WI38 (cell line): ENCODE results near the gene SECISBP2.
A peak's percentile ranks its signal among the peaks of the same experiment; 100 is the strongest.
"Not testable (repeated sequence)": the region's sequence is repeated elsewhere in the genome, so short reads cannot be mapped to it uniquely, and the experiment has no call there.

Experiments used
- H3K4me3 ChIP-seq: 2 replicates; pipeline ENCODE4 v1.5.1; 2011; ENCODE audit warnings: low read depth, mild to moderate bottlenecking, control low read depth, low read length
- CTCF ChIP-seq: IDR thresholded peaks from 2 replicates; pipeline ENCODE4 v1.5.1; 2012; ENCODE audit warnings: low read depth, mild to moderate bottlenecking, control low read depth, low read length

The SECISBP2 gene

DNA sequence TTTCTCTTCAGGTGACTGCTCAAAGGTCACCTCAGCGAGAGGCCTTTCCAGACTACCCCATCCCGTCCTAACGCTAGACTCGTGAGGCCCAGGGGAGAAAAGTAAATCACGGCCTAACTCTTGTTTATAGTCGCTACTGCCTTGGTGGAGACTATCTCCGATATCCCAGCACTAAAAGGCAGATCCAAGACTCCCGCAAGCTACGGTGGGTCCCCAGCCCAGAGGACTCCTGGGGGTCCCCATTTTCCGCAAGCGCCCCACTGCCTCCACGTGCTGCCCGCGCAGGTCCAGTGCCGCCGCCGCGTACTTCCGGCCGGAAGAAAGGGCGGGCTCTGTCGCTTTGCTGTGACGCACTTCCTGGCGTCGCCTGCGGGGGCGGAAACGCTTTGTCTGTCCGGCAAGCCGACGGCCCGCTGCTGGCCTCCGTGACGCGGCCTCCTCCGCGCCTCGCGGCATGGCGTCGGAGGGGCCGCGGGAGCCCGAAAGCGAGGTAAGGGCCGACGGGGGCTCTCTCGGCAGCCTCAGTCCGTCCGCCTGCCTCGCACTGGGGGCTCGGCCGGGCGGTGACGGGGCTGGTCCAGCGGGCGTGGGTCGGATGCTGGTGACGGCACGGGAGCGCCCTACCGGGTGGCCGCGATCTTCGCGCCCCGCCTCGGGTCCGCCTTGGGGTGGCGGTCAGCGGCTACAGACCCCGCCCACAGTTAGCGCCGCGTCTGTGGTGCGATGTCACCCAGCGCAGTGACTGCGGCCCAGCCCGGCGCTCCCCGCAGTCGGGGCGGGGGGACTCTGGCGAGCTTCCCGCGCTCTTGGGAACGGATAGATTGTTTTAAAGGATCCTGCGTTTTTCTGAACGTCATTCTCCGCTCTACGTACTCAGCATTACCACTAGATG is at the start of gene SECISBP2:
Gene SECISBP2 (plus strand): TSS at position 378 of the 892 bp plus-strand sequence. CDS start 77 bp downstream, at position 455.
- peak within 1 kb of the TSS; percentile 76 for H3K4me3 ChIP-seq
- TF ChIP-seq CTCF, result peak; percentile 59

DNA sequence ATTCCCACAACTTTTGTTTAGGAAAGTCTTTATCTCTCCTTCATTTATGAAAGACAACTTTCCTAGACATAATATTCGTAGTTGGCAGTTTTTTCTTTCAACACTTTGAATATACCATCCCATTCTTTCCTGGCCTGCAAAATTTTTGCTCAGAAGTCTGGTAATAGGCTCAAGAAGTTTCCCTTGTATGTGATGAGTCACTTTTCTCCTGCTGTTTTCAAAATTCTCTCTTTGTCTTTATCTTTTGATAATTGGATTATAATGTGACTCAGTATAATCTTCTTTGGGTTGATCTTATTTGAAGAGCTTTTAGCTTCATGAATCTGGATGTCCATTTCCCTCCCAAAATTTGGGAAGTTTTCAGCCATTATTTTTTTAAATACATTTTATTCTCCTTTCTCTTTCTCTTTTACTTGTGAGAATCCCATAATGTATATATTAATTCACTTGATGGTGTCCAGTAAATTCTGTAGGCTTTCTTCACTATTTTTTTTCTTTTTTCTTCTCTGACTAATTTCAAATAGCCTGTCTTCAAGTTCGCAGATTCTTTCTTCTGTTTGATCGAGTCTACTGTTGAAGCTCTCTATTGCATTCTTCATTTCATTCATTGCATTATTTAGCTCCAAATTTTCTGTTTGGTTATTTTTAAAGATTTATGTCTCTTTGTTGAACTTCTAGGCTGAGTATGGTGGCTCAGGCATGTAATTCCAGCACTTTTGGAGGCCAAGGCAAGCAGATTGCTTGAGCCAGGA is 44.6 kb upstream of the SECISBP2 start:
- TF ChIP-seq CTCF, result no peak

DNA sequence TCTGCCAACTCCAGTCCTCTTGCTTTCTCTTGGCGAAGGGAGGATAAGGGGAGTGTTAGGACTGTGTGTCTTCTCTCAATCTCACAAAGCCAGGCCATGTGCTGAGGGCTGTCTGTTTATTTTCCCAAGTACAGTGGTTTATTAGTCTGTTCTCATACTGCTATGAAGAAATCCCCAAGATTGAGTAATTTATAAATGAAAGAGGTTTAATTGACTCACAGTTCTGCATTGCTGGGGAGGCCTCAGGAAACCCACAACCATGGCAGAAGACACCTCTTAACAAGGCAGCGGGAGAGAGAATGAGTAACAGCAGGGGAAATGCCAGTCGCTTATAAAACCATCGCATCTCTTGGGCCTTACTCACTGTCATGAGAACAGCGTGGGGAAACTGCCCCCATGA is 43.5 kb upstream of the SECISBP2 start:
- TF ChIP-seq CTCF, result no peak
- H3K4me3 ChIP-seq, result no peak overlapping the region

More for the DNA sequence above, 44.6 kb upstream of the SECISBP2 start:
- no peak overlapping the region for H3K4me3 ChIP-seq

GRCh38 chr9:89276040-89276439 is 42.3 kb upstream of the SECISBP2 start:
- H3K4me3 ChIP-seq, result not testable (repeated sequence)

DNA sequence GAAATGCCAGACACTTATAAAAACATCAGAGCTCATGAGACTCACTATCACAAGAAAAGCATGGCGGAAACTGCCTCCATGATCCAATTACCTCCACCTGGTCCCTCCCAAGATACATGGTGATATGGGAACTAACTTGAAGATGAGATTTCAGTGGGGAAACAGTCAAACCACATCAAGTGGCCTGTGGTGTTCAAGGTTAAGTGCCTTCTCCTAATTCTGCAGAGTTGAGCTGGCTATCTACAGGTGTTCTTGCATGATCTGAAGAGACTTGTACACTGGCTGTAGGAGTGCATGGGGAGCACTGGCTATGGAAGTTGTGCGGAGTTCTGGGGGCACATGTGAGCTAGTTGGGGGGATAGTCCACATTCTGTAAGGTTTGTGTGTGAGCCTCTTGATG is 41.3 kb upstream of the SECISBP2 start:
- no peak for TF ChIP-seq CTCF

DNA sequence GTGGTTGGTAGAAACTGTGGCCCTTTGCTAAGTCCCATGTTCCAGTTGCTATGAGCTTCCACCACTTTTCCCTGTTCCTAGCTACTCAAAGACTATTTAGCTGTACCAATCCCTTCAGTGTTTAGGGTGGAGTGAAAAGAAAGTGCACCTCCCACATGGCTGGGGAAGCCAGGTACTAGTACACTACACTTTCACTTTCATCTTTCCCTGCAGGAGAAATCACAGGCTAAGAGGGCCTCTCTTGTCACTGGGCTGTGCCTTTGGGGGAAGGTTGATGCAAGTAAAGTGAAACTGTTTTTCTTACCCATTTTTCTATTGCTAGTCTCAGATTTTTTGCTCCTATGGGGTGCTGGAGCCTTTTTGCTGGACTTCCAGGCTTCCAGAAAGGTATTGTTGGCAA is 40.8 kb upstream of the SECISBP2 start:
- no peak for TF ChIP-seq CTCF
- H3K4me3 ChIP-seq, result no peak overlapping the region

More for the DNA sequence above, 41.3 kb upstream of the SECISBP2 start:
- H3K4me3 ChIP-seq, result no peak overlapping the region

DNA sequence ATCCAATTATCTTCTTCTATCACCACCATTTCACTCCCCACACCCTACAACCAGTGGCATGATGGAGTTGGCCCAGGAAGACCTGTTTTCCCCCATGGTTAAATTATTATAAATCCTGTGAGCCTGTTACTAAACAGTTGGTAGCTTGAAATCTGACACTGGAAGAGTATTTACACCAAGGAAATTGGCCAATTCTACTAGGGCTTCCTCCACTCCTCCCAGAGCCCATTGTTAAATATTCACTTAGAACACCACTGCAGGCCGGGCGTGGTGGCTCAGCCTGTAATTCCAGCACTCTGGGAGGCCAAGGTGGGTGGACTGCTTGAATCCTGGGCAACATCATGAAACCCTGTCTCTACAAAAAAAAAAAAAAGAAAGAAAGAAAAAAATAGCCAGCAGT is 39.7 kb upstream of the SECISBP2 start:
- TF ChIP-seq CTCF, result no peak
- no peak overlapping the region for H3K4me3 ChIP-seq
